Trophoblast cell (in vitro differentiated cells and primary cell): ENCODE results near the gene MYO1B.
A peak's percentile ranks its signal among the peaks of the same experiment; 100 is the strongest.

ENCODE experiments used
- DNase-seq, 2 donors: peaks; one replicate each; pipeline ENCODE4 v3.0.0-alpha.2; 2016
- H2AFZ ChIP-seq: 2 replicates; pipeline ENCODE4 v1.6.1; 2013; ENCODE audit warnings: low read length, moderate library complexity, mild to moderate bottlenecking; ENCODE audit not compliant: insufficient read depth, poor library complexity
- H2AK5ac ChIP-seq: 2 replicates; pipeline ENCODE4 v1.6.1; 2013; ENCODE audit warnings: mild to moderate bottlenecking, low read length
- H2BK120ac ChIP-seq: 2 replicates; pipeline ENCODE4 v1.6.1; 2013; ENCODE audit warnings: low read length, mild to moderate bottlenecking, moderate library complexity; ENCODE audit not compliant: insufficient read depth, poor library complexity
- H2BK12ac ChIP-seq: 2 replicates; pipeline ENCODE4 v1.6.1; 2013; ENCODE audit warnings: mild to moderate bottlenecking, low read length, moderate library complexity
- H2BK5ac ChIP-seq: 2 replicates; pipeline ENCODE4 v1.6.1; 2013; ENCODE audit warnings: low read length, low read depth, moderate library complexity, mild to moderate bottlenecking; ENCODE audit not compliant: poor library complexity
- H3K14ac ChIP-seq: 2 replicates; pipeline ENCODE4 v1.6.1; 2013; ENCODE audit warnings: mild to moderate bottlenecking, low read length
- H3K18ac ChIP-seq: 2 replicates; pipeline ENCODE4 v1.6.1; 2013; ENCODE audit warnings: mild to moderate bottlenecking, low read length
- H3K23ac ChIP-seq: 2 replicates; pipeline ENCODE4 v1.6.1; 2013; ENCODE audit warnings: low read length
- H3K27ac ChIP-seq: 2 replicates; pipeline ENCODE4 v1.5.1; 2013; ENCODE audit warnings: low read depth, mild to moderate bottlenecking, inconsistent platforms, low read length, moderate library complexity
- H3K27me3 ChIP-seq: 2 replicates; pipeline ENCODE4 v1.6.1; 2013; ENCODE audit warnings: inconsistent platforms, mild to moderate bottlenecking, low read length, moderate library complexity; ENCODE audit not compliant: insufficient read depth
- H3K36me3 ChIP-seq, 2 experiments: 1 replicate in 1 of 2; 2 replicates in 1 of 2; pipeline ENCODE4 v1.6.1; 2013; ENCODE audit warnings: low read length in 2 of 2, mild to moderate bottlenecking in 2 of 2, moderate library complexity in 1 of 2; ENCODE audit not compliant: insufficient read depth in 2 of 2, control insufficient read depth in 1 of 2
- H3K4ac ChIP-seq: 2 replicates; pipeline ENCODE4 v1.6.1; 2013; ENCODE audit warnings: low read depth, mild to moderate bottlenecking, low read length, moderate library complexity
- H3K4me1 ChIP-seq, 2 experiments: 1 replicate in 1 of 2; 2 replicates in 1 of 2; pipeline ENCODE4 v1.6.1; 2013; ENCODE audit warnings: low read length in 2 of 2, mild to moderate bottlenecking in 2 of 2, moderate library complexity in 1 of 2; ENCODE audit not compliant: insufficient read depth in 2 of 2, control insufficient read depth in 1 of 2
- H3K4me2 ChIP-seq: 2 replicates; pipeline ENCODE4 v1.6.1; 2013; ENCODE audit warnings: inconsistent platforms, mild to moderate bottlenecking, low read length, moderate library complexity
- H3K4me3 ChIP-seq: 2 replicates; pipeline ENCODE4 v1.5.1; 2013; ENCODE audit warnings: mild to moderate bottlenecking, low read depth, low read length, inconsistent platforms
- H3K79me1 ChIP-seq: one replicate; pipeline ENCODE4 v1.6.1; 2013; ENCODE audit warnings: low read length
- H3K79me2 ChIP-seq: 2 replicates; pipeline ENCODE4 v1.6.1; 2013; ENCODE audit warnings: low read length, mild to moderate bottlenecking; ENCODE audit not compliant: control insufficient read depth, insufficient read depth, poor library complexity
- H3K9ac ChIP-seq: 2 replicates; pipeline ENCODE4 v1.6.1; 2013; ENCODE audit warnings: mild to moderate bottlenecking, low read length
- H3K9me3 ChIP-seq: 2 replicates; pipeline ENCODE4 v1.6.1; 2013; ENCODE audit warnings: low read depth, mild to moderate bottlenecking, control low read depth, inconsistent platforms, low read length; ENCODE audit not compliant: insufficient read depth
- H4K12ac ChIP-seq: 2 replicates; pipeline ENCODE4 v1.6.1; 2013; ENCODE audit warnings: low read depth, mild to moderate bottlenecking, low read length, moderate library complexity
- H4K8ac ChIP-seq: 2 replicates; pipeline ENCODE4 v1.6.1; 2013; ENCODE audit warnings: low read depth, mild to moderate bottlenecking, low read length, moderate library complexity
- H4K91ac ChIP-seq: one replicate; pipeline ENCODE4 v1.6.1; 2013; ENCODE audit warnings: low read depth, mild to moderate bottlenecking, low read length, moderate library complexity
- WGBS: extraction: QIAGEN DNeasy Blood & Tissue Kit; methylation state at CpG from one replicate; pipeline ENCODE4 v1.1.7; 2013; ENCODE audit warnings: missing lambda C conversion rate; ENCODE audit not compliant: insufficient read length, insufficient coverage; ENCODE audit errors: extremely low coverage; 5-methylcytosine and 5-hydroxymethylcytosine counted together

MYO1B gene

GRCh38 chr2:191374366-191374765 lies 129.2 kb downstream of the MYO1B start:
- no peak overlapping the region for H2BK12ac ChIP-seq
- H3K36me3 ChIP-seq: peaks cover 5 to 14% of the 10 kb centered on the region in 2 experiments
- H3K4me2 ChIP-seq: no peak overlapping the region
- H2BK120ac ChIP-seq: no peak overlapping the region
- WGBS: no CpG with 5 or more reads among the region's 4 CpGs
- H3K27ac ChIP-seq: no peak overlapping the region
- no peak overlapping the region for H3K4ac ChIP-seq
- no peak overlapping the region for H3K4me3 ChIP-seq
- H3K9me3 ChIP-seq: no peaks in the 10 kb centered on the region
- no peaks in the 10 kb centered on the region for H3K4me1 ChIP-seq
- H2AK5ac ChIP-seq: no peak overlapping the region
- no peaks in the 10 kb centered on the region for H3K79me1 ChIP-seq
- H4K91ac ChIP-seq: no peak overlapping the region
- no peaks in the 10 kb centered on the region for H3K27me3 ChIP-seq
- H3K14ac ChIP-seq: no peak overlapping the region
- no peak overlapping the region for H4K8ac ChIP-seq
- DNase-seq: no peak
- H3K9ac ChIP-seq: no peak overlapping the region
- no peak overlapping the region for H4K12ac ChIP-seq
- H3K79me2 ChIP-seq: no peaks in the 10 kb centered on the region
- H3K18ac ChIP-seq: no peak overlapping the region
- H2BK5ac ChIP-seq: no peak overlapping the region
- no peak overlapping the region for H3K23ac ChIP-seq
- H2AFZ ChIP-seq: no peak overlapping the region

- Histone ChIP-seq H3K4ac (no peak overlapping the region), H2AK5ac (no peak overlapping the region), H3K27me3 (no peaks in the 10 kb centered on the region), H2BK12ac (no peak overlapping the region), H4K91ac (no peak overlapping the region), H4K8ac (no peak overlapping the region), H4K12ac (no peak overlapping the region), H3K4me1 (no peaks in the 10 kb centered on the region), H3K14ac (no peak overlapping the region), H2BK120ac (no peak overlapping the region), H2AFZ (no peak overlapping the region), H3K79me2 (no peaks in the 10 kb centered on the region), H3K18ac (no peak overlapping the region), H3K23ac (no peak overlapping the region), H2BK5ac (no peak overlapping the region), H3K79me1 (no peaks in the 10 kb centered on the region), H3K4me2 (no peak overlapping the region), H3K9me3 (no peaks in the 10 kb centered on the region), H3K9ac (no peak overlapping the region), H3K4me3 (no peak overlapping the region), H3K27ac (no peak overlapping the region), H3K36me3 (peaks cover 5 to 14% of the 10 kb centered on the region in 2 experiments)
- no peak for DNase-seq
- WGBS: no CpG with 5 or more reads among the region's 1 CpG
Observed at GRCh38 chr2:191374939-191375338, 129.7 kb downstream of the MYO1B start.

GRCh38 chr2:191376981-191377629 lies 131.9 kb downstream of the MYO1B start:
- no peak overlapping the region for H4K91ac ChIP-seq
- no peak overlapping the region for H2BK120ac ChIP-seq
- H4K12ac ChIP-seq: no peak overlapping the region
- no peak overlapping the region for H3K23ac ChIP-seq
- no peak overlapping the region for H3K14ac ChIP-seq
- H3K9me3 ChIP-seq: no peaks in the 10 kb centered on the region
- no peak overlapping the region for H2BK12ac ChIP-seq
- no peaks in the 10 kb centered on the region for H3K79me1 ChIP-seq
- no peaks in the 10 kb centered on the region for H3K4me1 ChIP-seq
- no peak overlapping the region for H4K8ac ChIP-seq
- H3K4me3 ChIP-seq: no peak overlapping the region
- 100% methylated on average over 1 of the region's 3 CpGs for WGBS
- peak; percentile 33 to 72 for DNase-seq
- no peak overlapping the region for H2AK5ac ChIP-seq
- peaks cover 3 to 10% of the 10 kb centered on the region in 2 experiments for H3K36me3 ChIP-seq
- H3K27ac ChIP-seq: peak overlapping the region; percentile 61
- H3K4me2 ChIP-seq: no peak overlapping the region
- H3K79me2 ChIP-seq: no peaks in the 10 kb centered on the region
- H3K9ac ChIP-seq: no peak overlapping the region
- no peak overlapping the region for H3K4ac ChIP-seq
- H3K27me3 ChIP-seq: no peaks in the 10 kb centered on the region
- no peak overlapping the region for H2BK5ac ChIP-seq
- no peak overlapping the region for H3K18ac ChIP-seq
- no peak overlapping the region for H2AFZ ChIP-seq

GRCh38 chr2:191379375-191379774 lies 134.2 kb downstream of the MYO1B start:
- Histone ChIP-seq H3K4me2 (no peak overlapping the region), H2AK5ac (no peak overlapping the region), H4K91ac (no peak overlapping the region), H3K18ac (no peak overlapping the region), H3K9ac (no peak overlapping the region), H3K4ac (no peak overlapping the region), H3K4me3 (no peak overlapping the region), H3K27me3 (no peaks in the 10 kb centered on the region), H4K8ac (no peak overlapping the region), H4K12ac (no peak overlapping the region), H3K27ac (no peak overlapping the region), H2BK12ac (no peak overlapping the region), H3K36me3 (peaks cover 2 to 12% of the 10 kb centered on the region in 2 experiments), H2BK120ac (no peak overlapping the region), H3K79me1 (no peaks in the 10 kb centered on the region), H3K23ac (no peak overlapping the region), H3K14ac (no peak overlapping the region), H3K9me3 (no peaks in the 10 kb centered on the region), H2BK5ac (no peak overlapping the region), H3K4me1 (no peaks in the 10 kb centered on the region), H3K79me2 (no peaks in the 10 kb centered on the region), H2AFZ (no peak overlapping the region)
- DNase-seq: no peak
